Endothelial cell of umbilical vein (primary cell): ENCODE data around the gene DCLRE1A. TPM values are rescaled to one million over a fixed set of nuclear protein-coding genes. Genes with fewer than 3 reads are reported as not detected.

ENCODE experiments used
- BruUV-seq: library from RNA; stranded (reverse); fragments of 400-500 nt; replicated peaks from 2 replicates; lab custom pipeline; 2021; lab: Mats Ljungman, UMichigan
- CTCF ChIA-PET: fragments of 300-600, 350-600 bp; sonication (Branson Sonifier 250); formaldehyde crosslinking; loops from one replicate; lab custom pipeline; 2021; ENCODE audit warnings: antibody characterized with exemption, inconsistent platforms; lab: Charles Lee
- POLR2A ChIA-PET: fragments of 300-600, 350-600 bp; sonication (Branson Sonifier 250); formaldehyde crosslinking; loops from one replicate; lab custom pipeline; 2021; ENCODE audit warnings: antibody characterized with exemption, inconsistent platforms; lab: Charles Lee
- DNase-seq: peaks from one replicate; pipeline ENCODE4 v3.0.0-alpha.2; 2011; ENCODE audit warnings: low read depth, low spot score
- FAIRE-seq: peaks from 2 replicates; lab custom pipeline; 2011; peaks lifted over from hg19 to GRCh38; lab: Jason Lieb, UNC
- H2AFZ ChIP-seq: 2 replicates; pipeline ENCODE4 v1.6.0; 2012; ENCODE audit warnings: low read depth, low read length, control low read depth, inconsistent platforms
- H3K27ac ChIP-seq: 2 replicates; pipeline ENCODE4 v1.5.1; 2011; ENCODE audit warnings: low read depth, mild to moderate bottlenecking, control low read depth, low read length, moderate library complexity; ENCODE audit not compliant: insufficient read depth
- H3K27me3 ChIP-seq, 2 experiments: 2 replicates each; pipeline versions ENCODE4 v1.6.0 to v1.6.1; 2011; ENCODE audit warnings: low read length in 2 of 2, mixed read lengths in 1 of 2; ENCODE audit not compliant: control insufficient read depth in 2 of 2, insufficient read depth in 2 of 2
- H3K36me3 ChIP-seq, 2 experiments: 2 replicates in 1 of 2; 3 replicates in 1 of 2; pipeline ENCODE4 v1.5.1; 2011; ENCODE audit warnings: low read length in 2 of 2, mild to moderate bottlenecking in 1 of 2, moderate library complexity in 1 of 2; ENCODE audit not compliant: control insufficient read depth in 2 of 2, insufficient read depth in 2 of 2; ENCODE audit errors: extremely low read depth in 1 of 2
- H3K4me1 ChIP-seq: 3 replicates; pipeline ENCODE4 v1.5.1; 2011; ENCODE audit warnings: mild to moderate bottlenecking, low read length; ENCODE audit not compliant: control insufficient read depth, insufficient read depth; ENCODE audit errors: extremely low read depth
- H3K4me2 ChIP-seq: 2 replicates; pipeline ENCODE4 v1.6.1; 2011; ENCODE audit warnings: low read length, control low read depth, mixed read lengths; ENCODE audit not compliant: insufficient read depth
- H3K4me3 ChIP-seq, 3 experiments: fragments of 200-600 bp in 1 of 3; sonication (generic), shearing (Covaris generic) in 1 of 3; replicated peaks in 1 of 3; 2 replicates each; pipeline ENCODE4 v1.5.1; 2011 to 2016; ENCODE audit warnings: control low read depth in 3 of 3, low read length in 3 of 3, mild to moderate bottlenecking in 2 of 3, inconsistent platforms in 1 of 3, low read depth in 1 of 3, moderate library complexity in 1 of 3; ENCODE audit not compliant: insufficient read depth in 1 of 3
- H3K79me2 ChIP-seq: 2 replicates; pipeline ENCODE4 v1.6.0; 2012; ENCODE audit warnings: low read length, inconsistent platforms; ENCODE audit not compliant: control insufficient read depth, insufficient read depth
- H3K9ac ChIP-seq: replicated peaks from 2 replicates; pipeline ENCODE3; 2011; ENCODE audit warnings: low read length, control low read depth; ENCODE audit not compliant: insufficient read depth; ENCODE audit errors: extremely low read depth
- H3K9me1 ChIP-seq: replicated peaks from 3 replicates; pipeline ENCODE4 v1.6.0; 2011; ENCODE audit warnings: mild to moderate bottlenecking, low read length; ENCODE audit not compliant: control insufficient read depth, insufficient read depth; ENCODE audit errors: extremely low read depth
- H3K9me3 ChIP-seq: replicated peaks from 2 replicates; pipeline ENCODE4 v1.5.1; 2012; ENCODE audit warnings: low read length, inconsistent platforms; ENCODE audit not compliant: control insufficient read depth, insufficient read depth
- H4K20me1 ChIP-seq: replicated peaks from 2 replicates; pipeline ENCODE3; 2011; ENCODE audit warnings: mild to moderate bottlenecking, low read length; ENCODE audit not compliant: control insufficient read depth, insufficient read depth; ENCODE audit errors: extremely low read depth
- EZH2 ChIP-seq: IDR thresholded peaks from 2 replicates; pipeline ENCODE4 v1.6.1; 2012; ENCODE audit warnings: borderline replicate concordance, low read depth, mild to moderate bottlenecking, moderate library complexity, low read length, inconsistent platforms; ENCODE audit not compliant: severe bottlenecking
- FOS ChIP-seq: IDR thresholded peaks from 2 replicates; pipeline ENCODE4 v1.6.1; 2011; ENCODE audit warnings: mild to moderate bottlenecking, low read length, moderate library complexity, borderline replicate concordance; ENCODE audit not compliant: insufficient read depth
- GATA2 ChIP-seq: IDR thresholded peaks from 2 replicates; pipeline ENCODE4 v1.7.0; 2011; ENCODE audit warnings: low read depth, mild to moderate bottlenecking, moderate library complexity, mixed read lengths, low read length; ENCODE audit not compliant: insufficient read length, insufficient read depth
- JUN ChIP-seq: IDR thresholded peaks from 2 replicates; pipeline ENCODE4 v1.6.1; 2011; ENCODE audit warnings: borderline replicate concordance, low read depth; ENCODE audit not compliant: insufficient read length, insufficient read depth
- MAX ChIP-seq: IDR thresholded peaks from 2 replicates; pipeline ENCODE4 v1.6.1; 2011; ENCODE audit not compliant: insufficient read depth, insufficient read length
- MYC ChIP-seq: IDR thresholded peaks from one replicate; pipeline ENCODE4 v1.6.1; 2011; ENCODE audit warnings: mild to moderate bottlenecking, low read depth, low read length
- POLR2A ChIP-seq: IDR thresholded peaks from 2 replicates; pipeline ENCODE4 v1.6.1; 2012; ENCODE audit warnings: low read depth, mild to moderate bottlenecking, control low read depth, low read length
- POLR2AphosphoS5 ChIP-seq: IDR thresholded peaks from 2 replicates; pipeline ENCODE4 v1.6.1; 2012; ENCODE audit warnings: low read depth, mild to moderate bottlenecking, control low read depth, low read length, moderate library complexity; ENCODE audit not compliant: insufficient read depth
- dilution Hi-C: fragments of 300-500 bp; cut with MboI; formaldehyde crosslinking; loops from one replicate; pipeline ENCODE4 v1.15.0; 2019; ENCODE audit warnings: low sequenced_read_pairs; ENCODE audit not compliant: extremely low pct_ligation_motif_present
- intact Hi-C: fragments of 100-400 bp; cut with micrococcal nuclease; formaldehyde crosslinking; loops from one replicate; pipeline ENCODE4 v1.10.0; 2022
- polyA plus RNA-seq, 4 experiments: library from polyadenylated mRNA; depleted of rRNA in 3 of 4; stranded (reverse) in 3 of 4; unstranded in 1 of 4; fragments of >200 nt; gene quantifications; 2 replicates each; pipeline versions ENCODE4 v1.2.1 to v1.2.3, GENCODE V29; 2011 to 2012; ENCODE audit warnings: missing spikeins in 1 of 4
- total RNA-seq: library from RNA; stranded (reverse); gene quantifications from 2 replicates; pipeline ENCODE4 v1.2.3, GENCODE V29; 2021

Gene DCLRE1A
- total and polyA plus RNA-seq, 2 donors (not counting 3 experiments of a cell fraction or from before 2014, with no cell fraction given): 3.6 to 6.7 TPM

DNA sequence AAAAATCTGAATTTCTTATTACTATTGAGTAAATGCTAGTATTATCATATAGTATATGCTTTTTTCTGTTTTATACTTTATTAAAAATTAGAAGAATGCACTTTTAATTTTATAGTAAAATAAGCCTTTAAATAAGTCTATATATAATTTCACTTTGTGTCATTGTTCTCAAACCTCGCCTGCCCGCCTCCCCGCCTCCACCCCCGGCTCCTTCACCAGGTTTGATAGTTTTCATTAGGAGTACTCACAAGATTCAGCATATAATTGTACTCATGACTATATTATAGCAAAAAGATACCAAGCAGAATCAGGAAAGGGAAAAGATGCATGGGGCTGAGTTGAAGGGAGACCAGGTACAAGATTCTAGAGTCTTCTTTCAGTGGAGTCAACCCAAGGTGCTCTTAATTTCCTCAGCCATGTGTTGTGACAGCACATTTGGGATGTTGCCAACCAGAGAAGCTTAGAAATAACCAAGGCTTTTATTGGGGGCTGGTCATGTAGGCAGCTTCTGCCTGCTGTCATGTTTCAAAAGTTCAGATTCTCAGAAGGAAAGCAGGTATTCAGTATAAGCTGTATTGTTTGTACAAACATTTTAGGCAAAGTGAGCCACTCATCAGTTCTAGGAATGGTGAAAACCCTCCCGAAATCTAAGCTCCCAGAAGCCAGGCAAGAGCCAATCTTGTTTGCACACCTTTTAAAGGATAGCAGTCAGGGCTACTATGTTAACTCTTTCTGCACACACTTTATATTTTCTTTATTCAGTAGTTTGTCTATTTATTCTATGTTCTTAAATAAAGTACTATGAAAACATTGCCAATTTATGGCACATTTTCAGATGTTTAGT lies 12.9 kb upstream of the DCLRE1A start:
- POLR2A ChIA-PET: no interaction called here
- Histone ChIP-seq H3K4me1 (no peaks in the 10 kb centered on the region), H3K9me1 (no peaks in the 10 kb centered on the region), H3K4me2 (no peak overlapping the region), H3K9me3 (no peaks in the 10 kb centered on the region), H3K27ac (no peak overlapping the region), H3K27me3 (no peaks in the 10 kb centered on the region), H3K36me3 (peaks cover 0 to 2% of the 10 kb centered on the region in 2 experiments), H4K20me1 (no peaks in the 10 kb centered on the region), H3K79me2 (peaks cover 32% of the 10 kb centered on the region), H3K9ac (no peak overlapping the region), H2AFZ (no peak overlapping the region), H3K4me3 (no peak overlapping the region)
- FAIRE-seq (no peak), DNase-seq (no peak)
- dilution Hi-C loops: no loop called here
- BruUV-seq: no TSS peak
- intact Hi-C loops: no loop called here
- CTCF ChIA-PET: no interaction called here
- TF ChIP-seq MYC (no peak), POLR2AphosphoS5 (no peak), FOS (no peak), JUN (no peak), EZH2 (no peak), MAX (no peak), GATA2 (no peak), POLR2A (no peak)
